ENCODE measurements around the gene CSF2RB. TPM values are rescaled to one million over a fixed set of nuclear protein-coding genes. Genes with fewer than 3 reads are reported as not detected.

CSF2RB gene
- total RNA-seq, 4 donors from 2014 or later: 3.9 to 13.6 (median 4.7) TPM

DNA sequence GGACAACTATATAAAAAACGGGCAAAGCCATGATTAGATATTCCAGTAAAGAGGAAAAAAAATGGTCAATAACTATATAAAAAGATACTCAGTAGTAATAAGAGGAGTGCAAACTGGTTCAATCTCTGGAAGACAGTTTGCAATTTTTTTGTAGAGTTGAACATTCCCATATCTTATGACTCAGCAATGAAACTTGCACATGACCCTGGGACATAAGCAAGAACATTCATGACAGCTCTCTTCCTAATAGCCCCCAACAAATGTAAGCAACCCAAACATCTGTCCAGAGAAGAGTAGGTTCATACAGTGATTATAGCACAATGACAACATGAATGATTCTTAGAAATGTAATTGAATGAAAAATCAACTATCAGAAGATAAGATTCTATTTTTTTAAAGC is 21.8 kb upstream of the CSF2RB start:
- Histone ChIP-seq H3K9me3 (no peaks in the 10 kb centered on the region), H3K27me3 (no peaks in the 10 kb centered on the region), H3K4me1 (no peaks in the 10 kb centered on the region), H3K4me3 (no peak overlapping the region), H3K27ac (no peak overlapping the region), H3K36me3 (no peaks in the 10 kb centered on the region)
- no peak for TF ChIP-seq EP300 (IDR thresholded peaks at IDR 0.05)
- TF ChIP-seq, protein P1, sequence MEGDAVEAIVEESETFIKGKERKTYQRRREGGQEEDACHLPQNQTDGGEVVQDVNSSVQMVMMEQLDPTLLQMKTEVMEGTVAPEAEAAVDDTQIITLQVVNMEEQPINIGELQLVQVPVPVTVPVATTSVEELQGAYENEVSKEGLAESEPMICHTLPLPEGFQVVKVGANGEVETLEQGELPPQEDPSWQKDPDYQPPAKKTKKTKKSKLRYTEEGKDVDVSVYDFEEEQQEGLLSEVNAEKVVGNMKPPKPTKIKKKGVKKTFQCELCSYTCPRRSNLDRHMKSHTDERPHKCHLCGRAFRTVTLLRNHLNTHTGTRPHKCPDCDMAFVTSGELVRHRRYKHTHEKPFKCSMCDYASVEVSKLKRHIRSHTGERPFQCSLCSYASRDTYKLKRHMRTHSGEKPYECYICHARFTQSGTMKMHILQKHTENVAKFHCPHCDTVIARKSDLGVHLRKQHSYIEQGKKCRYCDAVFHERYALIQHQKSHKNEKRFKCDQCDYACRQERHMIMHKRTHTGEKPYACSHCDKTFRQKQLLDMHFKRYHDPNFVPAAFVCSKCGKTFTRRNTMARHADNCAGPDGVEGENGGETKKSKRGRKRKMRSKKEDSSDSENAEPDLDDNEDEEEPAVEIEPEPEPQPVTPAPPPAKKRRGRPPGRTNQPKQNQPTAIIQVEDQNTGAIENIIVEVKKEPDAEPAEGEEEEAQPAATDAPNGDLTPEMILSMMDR (IDR thresholded peaks at IDR 0.05): no peak
- TF ChIP-seq POLR2AphosphoS5 (IDR thresholded peaks at IDR 0.05): no peak
- DNase-seq (ENCODE audit: low spot score in 2 of 2): no peak
- WGBS: 70% methylated on average over 1 of the region's 1 CpG

DNA sequence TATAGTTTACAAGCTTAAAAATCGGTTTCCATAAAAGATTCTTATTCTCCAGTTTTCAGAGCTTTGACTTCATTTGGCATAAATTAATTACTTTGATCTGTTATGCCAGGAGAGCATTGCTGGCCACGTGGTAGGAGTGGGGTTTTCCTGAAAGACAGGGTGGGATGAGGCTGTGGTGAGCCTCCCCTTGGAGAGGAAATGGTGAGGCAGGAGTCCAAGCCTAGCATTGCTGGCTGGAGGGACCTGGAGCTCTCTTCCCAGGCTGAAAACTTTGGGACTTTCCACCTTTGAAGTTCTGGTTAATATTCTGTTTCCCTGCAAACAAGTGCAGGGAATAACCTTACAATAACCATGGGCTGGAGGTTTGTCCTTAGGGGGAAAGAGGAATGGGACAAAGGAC is 21.1 kb upstream of the CSF2RB start:
- no peaks in the 10 kb centered on the region for H3K4me1 ChIP-seq
- H3K4me3 ChIP-seq: no peak overlapping the region
- WGBS: 27% methylated on average over 2 of the region's 2 CpGs
- H3K27ac ChIP-seq: no peak overlapping the region
- TF ChIP-seq POLR2AphosphoS5 (IDR thresholded peaks at IDR 0.05) (no peak), POLR2A (IDR thresholded peaks at IDR 0.05) (no peak), EP300 (IDR thresholded peaks at IDR 0.05) (no peak)
- H3K9me3 ChIP-seq: no peaks in the 10 kb centered on the region
- H3K36me3 ChIP-seq: no peaks in the 10 kb centered on the region
- no peak for DNase-seq (ENCODE audit: low spot score in 2 of 2)
- H3K27me3 ChIP-seq: no peaks in the 10 kb centered on the region

DNA sequence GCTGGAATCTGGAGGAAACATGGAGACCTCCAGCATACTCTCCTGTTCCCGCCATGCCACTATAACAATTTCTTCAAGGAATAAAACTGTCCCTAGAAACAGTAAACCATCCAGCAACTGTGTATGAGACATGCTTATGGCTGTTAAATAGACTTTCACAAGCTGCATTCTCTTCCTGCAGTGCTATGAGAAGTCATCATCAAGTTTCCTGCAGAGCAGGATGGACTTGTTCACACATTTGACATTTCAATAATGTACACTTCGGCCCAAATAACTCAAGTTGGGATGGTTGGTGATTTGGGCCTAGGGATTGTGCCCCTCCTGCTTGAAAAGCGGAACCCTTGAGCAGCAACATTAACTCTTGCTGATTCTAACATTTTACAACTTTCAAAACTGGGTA is 20.2 kb upstream of the CSF2RB start:
- Histone ChIP-seq H3K4me1 (no peaks in the 10 kb centered on the region), H3K36me3 (no peaks in the 10 kb centered on the region), H3K9me3 (no peaks in the 10 kb centered on the region), H3K4me3 (no peak overlapping the region), H3K27me3 (no peaks in the 10 kb centered on the region), H3K27ac (no peak overlapping the region)
- TF ChIP-seq POLR2A (IDR thresholded peaks at IDR 0.05): no peak
- no peak for TF ChIP-seq EP300 (IDR thresholded peaks at IDR 0.05)
- no peak for TF ChIP-seq POLR2AphosphoS5 (IDR thresholded peaks at IDR 0.05)
- TF ChIP-seq, protein P1 (IDR thresholded peaks at IDR 0.05): no peak
- no peak for DNase-seq (ENCODE audit: low spot score in 2 of 2)
- 76% methylated on average over 3 of the region's 3 CpGs for WGBS

DNA sequence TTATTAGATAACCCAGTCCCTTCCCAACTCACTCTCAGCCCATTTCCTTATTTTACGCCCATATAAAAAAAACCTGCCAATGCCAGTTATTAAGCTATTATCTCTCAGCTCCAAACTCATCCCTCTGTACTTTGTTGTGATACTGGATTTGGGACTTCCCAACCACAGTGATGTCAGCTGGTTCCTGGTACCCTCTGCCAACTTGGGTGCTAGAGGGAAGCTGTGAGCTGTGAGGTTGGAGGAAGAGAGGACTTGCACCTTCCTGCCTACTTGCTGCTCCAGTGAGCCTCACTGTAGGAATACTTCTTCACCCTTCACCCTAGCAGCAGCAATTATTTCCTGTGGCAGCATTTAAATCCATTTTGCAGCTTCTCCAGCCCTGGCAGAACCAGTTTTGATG is 19.2 kb upstream of the CSF2RB start:
- no peak overlapping the region for H3K4me3 ChIP-seq
- no peak for DNase-seq (ENCODE audit: low spot score in 2 of 2)
- H3K4me1 ChIP-seq: no peaks in the 10 kb centered on the region
- H3K9me3 ChIP-seq: no peaks in the 10 kb centered on the region
- whole genome bisulfite sequencing: 46% methylated on average over 1 of the region's 1 CpG
- H3K27ac ChIP-seq: no peak overlapping the region
- H3K27me3 ChIP-seq: peaks cover 2% of the 10 kb centered on the region
- H3K36me3 ChIP-seq: no peaks in the 10 kb centered on the region
- TF ChIP-seq, protein P1 (IDR thresholded peaks at IDR 0.05): no peak
- TF ChIP-seq EP300 (IDR thresholded peaks at IDR 0.05): no peak
- TF ChIP-seq POLR2A (IDR thresholded peaks at IDR 0.05): no peak
- TF ChIP-seq POLR2AphosphoS5 (IDR thresholded peaks at IDR 0.05): no peak

DNA sequence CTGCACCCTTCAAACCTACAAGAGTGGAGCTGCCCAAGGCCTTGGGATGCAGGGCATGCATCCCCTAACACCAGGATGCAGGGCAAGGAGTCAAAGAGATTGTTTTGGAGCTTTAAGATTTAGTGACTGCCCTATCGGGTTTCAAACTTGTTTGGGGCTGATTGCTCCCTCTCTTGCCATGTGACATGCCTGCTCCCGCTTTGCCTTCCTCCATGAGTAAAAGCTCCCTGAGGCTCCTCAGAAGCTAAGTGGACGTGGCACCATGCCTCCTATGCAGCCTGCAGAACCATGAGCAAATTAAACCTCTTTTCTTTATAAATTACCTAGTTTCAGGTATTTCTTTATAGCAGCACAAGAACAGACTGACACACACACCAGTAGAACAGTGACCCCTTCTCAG is 15.8 kb upstream of the CSF2RB start:
- H3K27ac ChIP-seq: no peak overlapping the region
- H3K9me3 ChIP-seq: no peaks in the 10 kb centered on the region
- DNase-seq (ENCODE audit: low spot score in 2 of 2): no peak
- H3K27me3 ChIP-seq: peaks cover 12% of the 10 kb centered on the region
- TF ChIP-seq POLR2AphosphoS5 (IDR thresholded peaks at IDR 0.05) (no peak), POLR2A (IDR thresholded peaks at IDR 0.05) (no peak), EP300 (IDR thresholded peaks at IDR 0.05) (no peak)
- TF ChIP-seq, protein P1 (IDR thresholded peaks at IDR 0.05): no peak
- H3K4me3 ChIP-seq: no peak overlapping the region
- no peaks in the 10 kb centered on the region for H3K36me3 ChIP-seq
- H3K4me1 ChIP-seq: no peaks in the 10 kb centered on the region
- WGBS: 60% methylated on average over 3 of the region's 3 CpGs

DNA sequence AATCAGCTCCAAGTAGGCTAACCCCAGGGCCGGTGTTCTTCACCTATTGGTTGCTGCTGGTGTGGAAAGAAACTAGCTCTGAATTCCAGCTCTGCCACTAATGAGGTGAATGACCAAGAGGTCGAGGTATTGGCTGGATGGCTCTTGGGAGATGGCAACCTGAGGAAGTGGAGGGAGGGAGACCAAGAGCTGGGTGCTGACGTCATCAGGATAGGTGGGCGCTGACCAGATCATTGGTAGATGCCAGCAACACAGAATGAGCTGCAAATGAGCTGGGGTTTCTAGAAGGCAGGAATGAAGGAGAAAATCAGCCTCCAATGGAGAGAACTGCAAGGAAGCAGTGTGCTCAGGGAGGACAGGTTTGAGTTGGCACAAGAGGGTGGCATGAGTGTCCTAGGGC is 14.7 kb upstream of the CSF2RB start:
- H3K4me3 ChIP-seq: no peak overlapping the region
- DNase-seq (ENCODE audit: low spot score in 2 of 2): no peak
- 90% methylated on average over 4 of the region's 4 CpGs for WGBS
- H3K27me3 ChIP-seq: peaks cover 12% of the 10 kb centered on the region
- H3K27ac ChIP-seq: no peak overlapping the region
- TF ChIP-seq EP300 (IDR thresholded peaks at IDR 0.05): no peak
- TF ChIP-seq, protein P1 (IDR thresholded peaks at IDR 0.05): no peak
- no peak for TF ChIP-seq POLR2AphosphoS5 (IDR thresholded peaks at IDR 0.05)
- no peak for TF ChIP-seq POLR2A (IDR thresholded peaks at IDR 0.05)
- H3K9me3 ChIP-seq: no peaks in the 10 kb centered on the region
- no peaks in the 10 kb centered on the region for H3K36me3 ChIP-seq
- no peaks in the 10 kb centered on the region for H3K4me1 ChIP-seq

All from suprapubic skin (tissue), 4 donors.